ENCODE results near the gene CDHR5. TPM values are rescaled to one million over a fixed set of nuclear protein-coding genes. Genes with fewer than 3 reads are reported as not detected.

CDHR5 gene
- polyA plus RNA-seq, 1 experiment = not detected

DNA sequence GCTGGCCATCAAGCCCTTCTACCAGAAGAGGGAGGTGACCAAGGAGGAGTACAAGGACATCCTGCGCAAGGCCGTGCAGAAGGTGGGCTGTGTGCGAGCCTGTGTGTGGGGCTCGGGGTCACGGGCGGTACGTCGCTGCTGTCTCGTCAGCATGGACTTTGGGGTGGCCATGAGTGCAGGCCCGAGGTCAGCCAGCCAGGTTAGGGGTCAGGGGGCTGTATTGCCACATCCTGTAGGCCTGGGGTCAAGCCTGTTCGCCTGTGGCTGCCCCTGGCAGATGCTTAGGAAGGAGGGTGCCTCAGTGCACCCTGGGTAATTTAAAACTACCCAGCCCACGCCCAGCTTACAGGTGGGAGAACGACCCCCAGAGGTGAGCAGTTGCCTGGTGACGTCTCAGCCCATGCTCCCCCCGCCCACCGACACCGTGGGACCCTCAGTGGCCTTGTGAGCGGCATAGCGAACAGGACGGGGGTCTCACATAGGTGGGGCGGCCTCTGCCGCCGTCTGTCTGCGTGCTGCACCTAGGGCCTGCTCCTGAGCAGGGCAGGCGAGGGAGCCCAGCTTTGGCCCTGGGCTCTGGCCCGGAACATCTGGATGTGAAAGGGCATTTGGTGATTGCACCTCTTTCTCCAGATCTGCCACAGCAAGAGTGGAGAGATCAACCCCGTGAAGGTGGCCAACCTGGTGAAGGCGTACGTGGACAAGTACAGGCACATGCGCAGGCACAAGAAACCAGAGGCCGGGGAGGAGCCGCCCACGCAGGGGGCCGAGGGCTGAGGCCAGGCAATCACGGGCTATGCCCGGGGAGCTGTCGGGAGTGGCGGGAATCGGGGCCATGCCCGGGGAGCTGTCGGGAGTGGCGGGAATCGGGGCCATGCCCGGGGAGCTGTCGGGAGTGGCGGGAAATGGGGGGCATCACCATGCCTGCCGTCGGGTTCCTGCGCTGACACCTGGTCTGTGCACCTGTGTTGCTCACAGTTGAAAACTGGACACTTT, 13.5 kb downstream of the CDHR5 start:
- Histone ChIP-seq H3K27me3 (ENCODE audit: control insufficient read depth, insufficient read depth, low read length) (no peaks in the 10 kb centered on the region), H3K4me3 (ENCODE audit: low read depth, low read length) (no peak overlapping the region), H3K36me3 (ENCODE audit: control insufficient read depth, insufficient read depth, low read length) (peaks cover 46% of the 10 kb centered on the region)
- TF ChIP-seq CTCF (IDR thresholded peaks at IDR 0.05; ENCODE audit: insufficient read depth, low read depth, low read length) = no peak
- DNase-seq (ENCODE audit: low read depth) = no peak
- CTCF ChIA-PET = interaction anchor here (0.6 to 1.3 kb wide), 4 partner anchors 8 to 237 kb away, joined by 3 to 6 read pairs (median 4); no protein-coding TSS in a partner anchor
- POLR2A ChIA-PET = no interaction called here

DNA sequence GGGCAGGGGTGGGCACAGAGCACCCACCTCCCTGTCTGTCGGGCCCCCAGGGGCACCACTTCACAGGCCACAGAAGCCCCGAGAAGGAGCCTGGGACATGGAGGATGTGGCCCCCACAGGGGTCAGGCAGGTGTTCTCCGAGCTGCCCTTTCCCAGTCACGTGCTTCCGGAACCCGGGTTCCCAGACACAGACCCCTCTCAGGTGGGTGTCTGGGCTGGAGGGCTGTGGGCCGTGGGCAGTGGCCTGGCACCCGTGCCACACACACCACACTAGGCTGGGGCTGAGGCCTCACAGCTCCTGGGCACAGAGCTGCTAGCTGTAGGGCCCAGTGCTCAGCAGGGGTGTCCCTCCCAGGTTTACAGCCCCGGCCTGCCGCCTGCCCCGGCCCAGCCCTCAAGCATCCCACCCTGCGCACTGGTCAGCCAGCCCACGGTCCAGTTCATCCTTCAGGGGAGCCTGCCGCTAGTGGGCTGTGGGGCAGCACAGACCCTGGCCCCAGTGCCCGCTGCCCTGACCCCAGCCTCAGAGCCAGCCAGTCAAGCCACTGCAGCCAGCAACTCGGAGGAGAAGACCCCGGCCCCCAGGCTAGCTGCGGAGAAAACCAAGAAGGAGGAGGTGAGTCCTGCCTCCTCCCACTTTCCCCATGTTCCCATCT, 14.5 kb downstream of the CDHR5 start:
- H3K27me3 ChIP-seq (ENCODE audit: control insufficient read depth, insufficient read depth, low read length) = no peaks in the 10 kb centered on the region
- no peak for TF ChIP-seq CTCF (IDR thresholded peaks at IDR 0.05; ENCODE audit: insufficient read depth, low read depth, low read length)
- POLR2A ChIA-PET = no interaction called here
- CTCF ChIA-PET = interaction anchor here (0.7 kb wide), 1 partner anchor 178 kb away, joined by 3 read pairs; no protein-coding TSS in a partner anchor
- peaks cover 56% of the 10 kb centered on the region for H3K36me3 ChIP-seq (ENCODE audit: control insufficient read depth, insufficient read depth, low read length)
- H3K4me3 ChIP-seq (ENCODE audit: low read depth, low read length) = no peak overlapping the region
- DNase-seq (ENCODE audit: low read depth) = no peak

GRCh38 chr11:609341-609811, 15.4 kb downstream of the CDHR5 start:
- H3K4me3 ChIP-seq (ENCODE audit: low read depth, low read length) = no peak overlapping the region
- POLR2A ChIA-PET = no interaction called here
- DNase-seq (ENCODE audit: low read depth) = no peak

DNA sequence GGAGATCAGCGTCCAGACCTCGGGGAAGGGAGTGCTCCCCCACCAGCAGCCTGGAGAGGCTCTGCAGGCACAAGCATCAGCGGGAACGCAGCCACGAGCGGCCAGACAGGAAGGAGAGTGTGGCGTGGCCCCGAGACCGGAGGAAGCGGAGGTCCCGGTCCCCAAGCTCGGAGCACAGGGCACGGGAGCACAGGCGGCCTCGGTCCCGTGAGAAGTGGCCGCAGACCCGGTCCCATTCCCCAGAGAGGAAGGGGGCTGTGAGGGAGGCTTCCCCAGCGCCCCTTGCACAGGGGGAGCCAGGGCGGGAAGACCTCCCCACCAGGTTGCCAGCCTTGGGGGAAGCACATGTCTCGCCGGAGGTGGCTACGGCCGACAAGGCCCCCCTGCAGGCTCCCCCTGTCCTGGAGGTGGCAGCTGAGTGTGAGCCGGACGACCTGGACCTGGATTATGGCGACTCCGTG, 15.9 kb downstream of the CDHR5 start:
- no peaks in the 10 kb centered on the region for H3K27me3 ChIP-seq (ENCODE audit: control insufficient read depth, insufficient read depth, low read length)
- DNase-seq (ENCODE audit: low read depth) = no peak
- POLR2A ChIA-PET = no interaction called here
- CTCF ChIA-PET = no interaction called here
- H3K36me3 ChIP-seq (ENCODE audit: control insufficient read depth, insufficient read depth, low read length) = peaks cover 61% of the 10 kb centered on the region
- no peak for TF ChIP-seq CTCF (IDR thresholded peaks at IDR 0.05; ENCODE audit: insufficient read depth, low read depth, low read length)
- H3K4me3 ChIP-seq (ENCODE audit: low read depth, low read length) = no peak overlapping the region

More at GRCh38 chr11:609341-609811, 15.4 kb downstream of the CDHR5 start:
- Histone ChIP-seq H3K27me3 (ENCODE audit: control insufficient read depth, insufficient read depth, low read length) (no peaks in the 10 kb centered on the region), H3K36me3 (ENCODE audit: control insufficient read depth, insufficient read depth, low read length) (peaks cover 62% of the 10 kb centered on the region)
- TF ChIP-seq CTCF (IDR thresholded peaks at IDR 0.05; ENCODE audit: insufficient read depth, low read depth, low read length) = no peak
- CTCF ChIA-PET = no interaction called here
